ENCODE measurements around the gene YDJC. TPM values are rescaled to one million over a fixed set of nuclear protein-coding genes. Genes with fewer than 3 reads are reported as not detected.

The YDJC gene
- total and polyA plus RNA-seq, 9 of the 15 experiments (the other 6 are each of a cell fraction or from before 2014, with no cell fraction given), result 13.5 to 871 (median 164) TPM

DNA sequence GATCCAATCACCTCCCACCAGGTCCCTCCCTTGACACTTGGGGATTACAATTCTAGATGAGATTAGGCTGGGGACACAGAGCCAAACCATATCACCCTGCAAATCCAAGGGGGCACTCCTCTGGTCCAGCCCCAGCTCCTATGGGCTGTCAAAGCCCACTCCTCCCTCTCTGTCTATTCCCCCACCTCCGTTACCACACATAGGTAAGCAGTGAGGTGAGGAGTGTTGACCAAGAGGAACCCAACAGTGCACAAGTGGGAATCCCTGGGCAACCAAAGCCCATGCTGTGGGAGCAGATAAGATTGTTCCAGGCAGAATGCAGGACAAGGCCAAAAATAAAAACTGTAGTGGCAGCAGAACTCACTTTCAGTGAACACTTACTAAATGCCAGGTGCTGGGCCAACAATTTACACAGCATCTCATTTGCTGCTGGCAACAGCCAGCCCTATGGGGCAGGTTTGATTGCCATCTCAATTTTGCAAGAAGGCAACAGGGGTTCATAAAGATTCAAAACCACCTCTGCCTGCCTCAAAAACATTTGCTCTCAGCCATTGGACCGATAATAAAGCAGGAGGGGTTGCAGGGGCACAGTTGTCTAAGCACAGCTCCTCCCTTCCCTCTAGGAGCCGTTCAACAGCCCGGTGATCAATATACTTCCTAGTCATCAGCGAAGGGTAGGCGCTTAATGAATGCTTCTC, 21.1 kb upstream of the YDJC start:
- ATAC-seq, result peak; percentile 26
- POLR2A ChIA-PET, result interaction anchor here (0.6 to 75.5 kb wide), 11 partner anchors 8 to 522 kb away, joined by 3 to 4622 read pairs (median 4); partner anchors contain the start of genes CCDC116, PPIL2, SDF2L1 and YDJC
- CTCF ChIA-PET (ENCODE audit: low intra/inter-chr PET ratio), result interaction anchor here (0.6 to 1.2 kb wide), 4 partner anchors 15 to 1034 kb away, joined by 3 to 5 read pairs (median 3); partner anchors contain the start of genes PPIL2 and YDJC
- Histone ChIP-seq H2AFZ (ENCODE audit: low read depth, low read length) (peak overlapping the region; percentile 81), H3K4me3 (peak overlapping the region; percentile 47), H3K9me3 (replicated peaks; ENCODE audit: control insufficient read depth, insufficient read depth, low read depth, low read length) (no peaks in the 10 kb centered on the region), H3K79me2 (ENCODE audit: control insufficient read depth, insufficient read depth, low read length) (peaks cover 27% of the 10 kb centered on the region), H3K27me3 (ENCODE audit: control insufficient read depth in 2 of 2, insufficient read depth in 2 of 2, low read length in 2 of 2) (no peaks in the 10 kb centered on the region), H3K4me2 (ENCODE audit: insufficient read depth, low read length) (peak overlapping the region; percentile 85), H3K9ac (ENCODE audit: insufficient read depth in 1 of 2, low read depth in 2 of 2, low read length in 2 of 2) (peak overlapping the region; percentile 75 to 91), H3K9me1 (ENCODE audit: control insufficient read depth, insufficient read depth, low read length) (peaks cover 18% of the 10 kb centered on the region), H4K20me1 (replicated peaks; ENCODE audit: control insufficient read depth, insufficient read depth, low read length) (peaks cover 19% of the 10 kb centered on the region), H3K36me3 (ENCODE audit: control insufficient read depth, insufficient read depth, low read length) (peaks cover 61% of the 10 kb centered on the region), H3K4me1 (replicated peaks in 1 of 2; ENCODE audit: control insufficient read depth in 2 of 2, insufficient read depth in 2 of 2, low read length in 2 of 2) (peaks cover 29 to 40% of the 10 kb centered on the region in 2 experiments), H3K27ac (ENCODE audit: extremely low read depth, low read depth, low read length) (peak overlapping the region; percentile 69)
- peak in 2 of 4 experiments; percentile 63 to 80 for DNase-seq (ENCODE audit: extremely low read depth in 1 of 4, low spot score in 3 of 4)
- 8% methylated on average over 6 of the region's 6 CpGs for WGBS (ENCODE audit: insufficient coverage, low coverage, missing lambda C conversion rate)
- no TSS peak for BruUV-seq (replicated peaks)
- in situ Hi-C loops (cut with MboI) (loop anchor here (25.0 kb wide), 1 partner anchor 1314 kb away; no protein-coding TSS in a partner anchor), intact Hi-C loops (cut with micrococcal nuclease) (loop anchor here (1.0 to 10.0 kb wide), 2 partner anchors 8 to 796 kb away; partner anchors contain the start of genes PI4KA and SNAP29)
- FAIRE-seq, result peak; percentile 77
- TF ChIP-seq POLR2AphosphoS2 (IDR thresholded peaks at IDR 0.05; ENCODE audit: low read length) (peak; percentile 92), ETV5 (CRISPR knock-in tag; IDR thresholded peaks at IDR 0.05; ENCODE audit: low read depth) (no peak), SPI1 (IDR thresholded peaks at IDR 0.05; ENCODE audit: borderline replicate concordance, low read depth, low read length) (peak; percentile 17; the same call in 1 of the 2 replicates), MXI1 (IDR thresholded peaks at IDR 0.05; ENCODE audit: low read depth, low read length) (0 out of 2 replicates have a peak, but pooled peaks have one; percentile 27), PHTF2 (CRISPR knock-in tag; IDR thresholded peaks at IDR 0.05) (no peak), KLF13 (tag; IDR thresholded peaks at IDR 0.05; ENCODE audit: borderline replicate concordance, low read depth) (0 out of 2 replicates have a peak, but pooled peaks have one; percentile 5), NEUROD1 (IDR thresholded peaks at IDR 0.05; ENCODE audit: borderline replicate concordance, low read depth, low read length, partially characterized antibody) (peak; percentile 53), ZNF174 (CRISPR knock-in tag; IDR thresholded peaks at IDR 0.05) (no peak), CSDE1 (IDR thresholded peaks at IDR 0.05) (no peak), SP2 (IDR thresholded peaks at IDR 0.05; ENCODE audit: extremely low read depth, low read depth, low read length, poor library complexity, severe bottlenecking) (peak; percentile 10)
- TF ChIP-seq, protein P1, sequence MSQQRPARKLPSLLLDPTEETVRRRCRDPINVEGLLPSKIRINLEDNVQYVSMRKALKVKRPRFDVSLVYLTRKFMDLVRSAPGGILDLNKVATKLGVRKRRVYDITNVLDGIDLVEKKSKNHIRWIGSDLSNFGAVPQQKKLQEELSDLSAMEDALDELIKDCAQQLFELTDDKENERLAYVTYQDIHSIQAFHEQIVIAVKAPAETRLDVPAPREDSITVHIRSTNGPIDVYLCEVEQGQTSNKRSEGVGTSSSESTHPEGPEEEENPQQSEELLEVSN (IDR thresholded peaks at IDR 0.05; ENCODE audit: borderline replicate concordance in 1 of 2, extremely low read depth in 1 of 2, insufficient read depth in 1 of 2, insufficient read length in 1 of 2, low read depth in 1 of 2, low read length in 1 of 2, poor library complexity in 1 of 2, severe bottlenecking in 1 of 2), result peak in 1 of 2 experiments; percentile 22
- TF ChIP-seq, protein P2, sequence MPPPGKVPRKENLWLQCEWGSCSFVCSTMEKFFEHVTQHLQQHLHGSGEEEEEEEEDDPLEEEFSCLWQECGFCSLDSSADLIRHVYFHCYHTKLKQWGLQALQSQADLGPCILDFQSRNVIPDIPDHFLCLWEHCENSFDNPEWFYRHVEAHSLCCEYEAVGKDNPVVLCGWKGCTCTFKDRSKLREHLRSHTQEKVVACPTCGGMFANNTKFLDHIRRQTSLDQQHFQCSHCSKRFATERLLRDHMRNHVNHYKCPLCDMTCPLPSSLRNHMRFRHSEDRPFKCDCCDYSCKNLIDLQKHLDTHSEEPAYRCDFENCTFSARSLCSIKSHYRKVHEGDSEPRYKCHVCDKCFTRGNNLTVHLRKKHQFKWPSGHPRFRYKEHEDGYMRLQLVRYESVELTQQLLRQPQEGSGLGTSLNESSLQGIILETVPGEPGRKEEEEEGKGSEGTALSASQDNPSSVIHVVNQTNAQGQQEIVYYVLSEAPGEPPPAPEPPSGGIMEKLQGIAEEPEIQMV (tag; conservative IDR thresholded peaks at IDR 0.05; ENCODE audit: low read depth), result no peak

Measured in K562 (cell line).